Neural cell (in vitro differentiated cells): ENCODE data around the gene TAGAP. TPM values are rescaled to one million over a fixed set of nuclear protein-coding genes. Genes with fewer than 3 reads are reported as not detected.

ENCODE experiments used
- H2AFZ ChIP-seq: fragments of 200-600, 300-800 bp; sonication (generic), shearing (Covaris generic); 2 replicates; pipeline ENCODE4 v1.6.0; 2014; ENCODE audit warnings: low read depth, mild to moderate bottlenecking, antibody characterized with exemption, low read length, moderate library complexity
- H3F3A ChIP-seq: fragments of 200-600 bp; shearing (Covaris generic); 2 replicates; pipeline ENCODE4 v1.6.1; 2016; ENCODE audit warnings: mild to moderate bottlenecking, moderate library complexity, mixed read lengths, antibody characterized with exemption, low read length; ENCODE audit not compliant: insufficient read depth, poor library complexity, severe bottlenecking
- H3K27ac ChIP-seq: fragments of 200-600, 300-800 bp; sonication (generic), shearing (Covaris generic); 2 replicates; pipeline ENCODE4 v1.5.1; 2014; ENCODE audit warnings: mild to moderate bottlenecking, low read length, moderate library complexity
- H3K27me3 ChIP-seq: fragments of 300-800, 200-600 bp; sonication (generic), shearing (Covaris generic); 2 replicates; pipeline ENCODE4 v1.6.0; 2014; ENCODE audit warnings: mild to moderate bottlenecking, low read depth, low read length, moderate library complexity; ENCODE audit not compliant: insufficient read depth
- H3K36me3 ChIP-seq: fragments of 300-800, 200-600 bp; sonication (generic), shearing (Covaris generic); 2 replicates; pipeline ENCODE4 v1.5.1; 2014; ENCODE audit warnings: mild to moderate bottlenecking, antibody characterized with exemption, low read length, moderate library complexity; ENCODE audit not compliant: insufficient read depth
- H3K4me2 ChIP-seq: fragments of 300-800, 200-600 bp; sonication (generic), shearing (Covaris generic); 2 replicates; pipeline ENCODE4 v1.6.0; 2014; ENCODE audit warnings: mild to moderate bottlenecking, low read length
- H3K4me3 ChIP-seq: fragments of 300-800, 200-600 bp; sonication (generic), shearing (Covaris generic); 2 replicates; pipeline ENCODE4 v1.5.1; 2014; ENCODE audit warnings: mild to moderate bottlenecking, low read length, moderate library complexity
- H3K79me2 ChIP-seq: fragments of 200-600 bp; shearing (Covaris generic); replicated peaks from 2 replicates; pipeline ENCODE4 v1.6.0; 2014; ENCODE audit warnings: mild to moderate bottlenecking, low read length, moderate library complexity; ENCODE audit not compliant: insufficient read depth
- H3K9ac ChIP-seq: fragments of 300-800, 200-600 bp; sonication (generic), shearing (Covaris generic); 2 replicates; pipeline ENCODE4 v1.6.1; 2016; ENCODE audit warnings: mild to moderate bottlenecking, low read length, mixed read lengths
- H3K9me2 ChIP-seq: fragments of 200-600 bp; shearing (Covaris generic); 2 replicates; pipeline ENCODE4 v1.6.1; 2016; ENCODE audit warnings: mild to moderate bottlenecking, low read length, mixed read lengths; ENCODE audit not compliant: insufficient read depth
- H3K9me3 ChIP-seq: fragments of 200-600, 300-800 bp; sonication (generic), shearing (Covaris generic); 2 replicates; pipeline ENCODE4 v1.6.1; 2016; ENCODE audit warnings: mild to moderate bottlenecking, mixed run types, low read length, moderate library complexity, mixed read lengths
- H4K20me1 ChIP-seq: fragments of 200-600 bp; shearing (Covaris generic); 2 replicates; pipeline ENCODE4 v1.6.1; 2016; ENCODE audit warnings: mild to moderate bottlenecking, mixed run types; ENCODE audit not compliant: insufficient read depth
- EP300 ChIP-seq: fragments of 450-650 bp; conservative IDR thresholded peaks from 2 replicates; pipeline ENCODE4 v1.6.1; 2014; ENCODE audit warnings: antibody characterized with exemption, mild to moderate bottlenecking, moderate library complexity; ENCODE audit not compliant: poor library complexity, severe bottlenecking
- EZH2 ChIP-seq: fragments of 200-600, 300-800 bp; shearing (Covaris generic), sonication (generic); IDR thresholded peaks from 2 replicates; pipeline ENCODE4 v1.6.1; 2014; ENCODE audit warnings: antibody characterized with exemption, low read length, borderline replicate concordance, mild to moderate bottlenecking; ENCODE audit not compliant: insufficient read depth, poor library complexity, severe bottlenecking
- MXI1 ChIP-seq: fragments of 450-650 bp; conservative IDR thresholded peaks from 2 replicates; pipeline ENCODE4 v1.6.1; 2014; ENCODE audit warnings: antibody characterized with exemption, mild to moderate bottlenecking; ENCODE audit not compliant: poor library complexity, severe bottlenecking
- POLR2AphosphoS5 ChIP-seq: IDR thresholded peaks from 2 replicates; pipeline ENCODE4 v1.6.1; 2012
- RAD21 ChIP-seq: fragments of 450-650 bp; conservative IDR thresholded peaks from 2 replicates; pipeline ENCODE4 v1.6.1; 2014; ENCODE audit warnings: antibody characterized with exemption, mild to moderate bottlenecking, moderate library complexity
- SMC3 ChIP-seq: fragments of 450-650 bp; conservative IDR thresholded peaks from 2 replicates; pipeline ENCODE4 v1.6.1; 2014; ENCODE audit warnings: antibody characterized with exemption, mild to moderate bottlenecking, moderate library complexity; ENCODE audit not compliant: poor library complexity
- TAF1 ChIP-seq: IDR thresholded peaks from 2 replicates; pipeline ENCODE4 v1.6.1; 2012; ENCODE audit warnings: low read depth
- polyA plus RNA-seq: library from polyadenylated mRNA; depleted of rRNA; stranded (reverse); fragments of >200 nt; gene quantifications from 2 replicates; pipeline ENCODE4 v1.2.3, GENCODE V29; 2014
- TF ChIP-seq, protein P1 (sequence below): IDR thresholded peaks from 2 replicates; pipeline ENCODE4 v1.6.1; 2012; ENCODE audit warnings: borderline replicate concordance
- TF ChIP-seq, protein P2 (sequence below): fragments of 450-650 bp; IDR thresholded peaks from 2 replicates; pipeline ENCODE4 v1.5.1; 2014; ENCODE audit warnings: antibody characterized with exemption, mild to moderate bottlenecking, moderate library complexity; ENCODE audit not compliant: poor library complexity, severe bottlenecking

TAGAP gene
- polyA plus RNA-seq, 1 donor from 2014 or later, result not detected

DNA sequence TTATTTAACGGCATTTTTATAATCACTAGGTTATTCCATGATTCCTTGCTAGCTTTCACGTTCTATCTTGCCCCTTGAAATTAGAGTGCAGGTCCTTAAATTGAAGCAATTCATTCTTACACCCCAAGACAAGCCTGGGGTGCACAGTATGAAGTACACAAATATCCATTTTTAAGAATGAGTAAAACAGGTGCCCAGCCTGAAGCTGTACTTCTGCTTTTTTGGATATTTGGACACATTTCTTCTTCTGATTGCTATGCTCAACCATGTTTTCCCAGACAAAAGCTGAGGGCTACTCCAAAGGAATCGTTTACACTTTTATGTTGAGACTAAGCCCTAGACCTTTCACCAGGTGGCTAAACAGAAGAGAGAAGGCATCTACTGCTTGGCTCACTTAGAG lies 7.9 kb upstream of the TAGAP start:
- Histone ChIP-seq H3K27ac (no peak overlapping the region), H3K27me3 (no peaks in the 10 kb centered on the region), H4K20me1 (no peaks in the 10 kb centered on the region), H2AFZ (no peak overlapping the region), H3K79me2 (no peaks in the 10 kb centered on the region), H3K36me3 (no peaks in the 10 kb centered on the region), H3K9ac (no peak overlapping the region), H3K9me2 (no peaks in the 10 kb centered on the region), H3K4me3 (no peak overlapping the region), H3K4me2 (no peak overlapping the region), H3K9me3 (no peaks in the 10 kb centered on the region), H3F3A (no peaks in the 10 kb centered on the region)
- TF ChIP-seq, protein P1, sequence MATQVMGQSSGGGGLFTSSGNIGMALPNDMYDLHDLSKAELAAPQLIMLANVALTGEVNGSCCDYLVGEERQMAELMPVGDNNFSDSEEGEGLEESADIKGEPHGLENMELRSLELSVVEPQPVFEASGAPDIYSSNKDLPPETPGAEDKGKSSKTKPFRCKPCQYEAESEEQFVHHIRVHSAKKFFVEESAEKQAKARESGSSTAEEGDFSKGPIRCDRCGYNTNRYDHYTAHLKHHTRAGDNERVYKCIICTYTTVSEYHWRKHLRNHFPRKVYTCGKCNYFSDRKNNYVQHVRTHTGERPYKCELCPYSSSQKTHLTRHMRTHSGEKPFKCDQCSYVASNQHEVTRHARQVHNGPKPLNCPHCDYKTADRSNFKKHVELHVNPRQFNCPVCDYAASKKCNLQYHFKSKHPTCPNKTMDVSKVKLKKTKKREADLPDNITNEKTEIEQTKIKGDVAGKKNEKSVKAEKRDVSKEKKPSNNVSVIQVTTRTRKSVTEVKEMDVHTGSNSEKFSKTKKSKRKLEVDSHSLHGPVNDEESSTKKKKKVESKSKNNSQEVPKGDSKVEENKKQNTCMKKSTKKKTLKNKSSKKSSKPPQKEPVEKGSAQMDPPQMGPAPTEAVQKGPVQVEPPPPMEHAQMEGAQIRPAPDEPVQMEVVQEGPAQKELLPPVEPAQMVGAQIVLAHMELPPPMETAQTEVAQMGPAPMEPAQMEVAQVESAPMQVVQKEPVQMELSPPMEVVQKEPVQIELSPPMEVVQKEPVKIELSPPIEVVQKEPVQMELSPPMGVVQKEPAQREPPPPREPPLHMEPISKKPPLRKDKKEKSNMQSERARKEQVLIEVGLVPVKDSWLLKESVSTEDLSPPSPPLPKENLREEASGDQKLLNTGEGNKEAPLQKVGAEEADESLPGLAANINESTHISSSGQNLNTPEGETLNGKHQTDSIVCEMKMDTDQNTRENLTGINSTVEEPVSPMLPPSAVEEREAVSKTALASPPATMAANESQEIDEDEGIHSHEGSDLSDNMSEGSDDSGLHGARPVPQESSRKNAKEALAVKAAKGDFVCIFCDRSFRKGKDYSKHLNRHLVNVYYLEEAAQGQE, result no peak
- no peak for TF ChIP-seq EP300
- TF ChIP-seq RAD21, result no peak
- TF ChIP-seq, protein P2, sequence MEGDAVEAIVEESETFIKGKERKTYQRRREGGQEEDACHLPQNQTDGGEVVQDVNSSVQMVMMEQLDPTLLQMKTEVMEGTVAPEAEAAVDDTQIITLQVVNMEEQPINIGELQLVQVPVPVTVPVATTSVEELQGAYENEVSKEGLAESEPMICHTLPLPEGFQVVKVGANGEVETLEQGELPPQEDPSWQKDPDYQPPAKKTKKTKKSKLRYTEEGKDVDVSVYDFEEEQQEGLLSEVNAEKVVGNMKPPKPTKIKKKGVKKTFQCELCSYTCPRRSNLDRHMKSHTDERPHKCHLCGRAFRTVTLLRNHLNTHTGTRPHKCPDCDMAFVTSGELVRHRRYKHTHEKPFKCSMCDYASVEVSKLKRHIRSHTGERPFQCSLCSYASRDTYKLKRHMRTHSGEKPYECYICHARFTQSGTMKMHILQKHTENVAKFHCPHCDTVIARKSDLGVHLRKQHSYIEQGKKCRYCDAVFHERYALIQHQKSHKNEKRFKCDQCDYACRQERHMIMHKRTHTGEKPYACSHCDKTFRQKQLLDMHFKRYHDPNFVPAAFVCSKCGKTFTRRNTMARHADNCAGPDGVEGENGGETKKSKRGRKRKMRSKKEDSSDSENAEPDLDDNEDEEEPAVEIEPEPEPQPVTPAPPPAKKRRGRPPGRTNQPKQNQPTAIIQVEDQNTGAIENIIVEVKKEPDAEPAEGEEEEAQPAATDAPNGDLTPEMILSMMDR, result no peak
- no peak for TF ChIP-seq POLR2AphosphoS5
- TF ChIP-seq SMC3, result no peak
- TF ChIP-seq MXI1, result no peak
- no peak for TF ChIP-seq TAF1
- TF ChIP-seq EZH2, result no peak

DNA sequence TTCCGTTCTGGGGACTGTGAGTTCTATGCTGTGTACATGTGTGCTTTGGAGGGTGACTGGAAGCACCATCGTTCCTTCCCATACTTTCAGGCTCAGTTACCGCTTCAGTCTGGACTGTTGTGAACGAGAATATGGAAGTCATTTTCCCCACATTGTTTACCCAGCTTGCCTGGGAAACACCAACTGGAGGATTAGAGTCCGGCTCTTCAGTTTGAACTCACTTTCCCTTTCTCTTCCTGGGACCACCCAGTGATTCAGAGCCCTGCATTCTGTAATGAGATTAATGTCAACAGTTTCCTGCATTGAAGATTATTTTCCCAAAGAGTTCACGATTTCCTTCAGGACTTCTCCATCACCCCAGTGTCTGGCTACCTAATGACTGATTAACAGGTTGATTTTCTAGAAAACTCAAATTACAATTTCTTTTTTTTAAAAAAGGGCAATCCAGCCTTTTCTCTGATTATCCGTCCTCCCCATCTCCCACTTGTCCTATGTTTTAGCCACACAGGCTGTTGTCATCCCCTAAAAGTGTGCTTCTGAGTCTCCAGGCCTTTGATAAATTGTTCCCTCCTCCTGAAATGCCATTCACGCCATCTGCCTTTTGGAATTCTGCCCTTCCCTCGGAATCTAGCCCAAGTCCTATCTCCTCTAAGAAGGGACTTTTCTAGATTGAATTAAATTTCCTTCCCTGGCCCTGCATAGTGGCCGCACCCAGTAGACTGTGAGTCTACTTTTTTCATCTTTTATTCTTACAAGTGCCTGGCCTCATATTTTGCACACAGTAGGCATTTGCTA lies 3.3 kb upstream of the TAGAP start:
- no peak overlapping the region for H2AFZ ChIP-seq
- H3F3A ChIP-seq, result no peaks in the 10 kb centered on the region
- H3K4me2 ChIP-seq, result no peak overlapping the region
- H3K27ac ChIP-seq, result no peak overlapping the region
- no peak overlapping the region for H3K9ac ChIP-seq
- no peaks in the 10 kb centered on the region for H3K27me3 ChIP-seq
- H3K79me2 ChIP-seq, result no peaks in the 10 kb centered on the region
- TF ChIP-seq SMC3 (no peak), MXI1 (no peak), RAD21 (no peak), EZH2 (no peak), POLR2AphosphoS5 (no peak), EP300 (no peak), TAF1 (no peak)
- TF ChIP-seq, protein P1, result no peak
- TF ChIP-seq, protein P2, result no peak
- no peaks in the 10 kb centered on the region for H4K20me1 ChIP-seq
- H3K9me3 ChIP-seq, result no peaks in the 10 kb centered on the region
- no peaks in the 10 kb centered on the region for H3K9me2 ChIP-seq
- no peak overlapping the region for H3K4me3 ChIP-seq
- H3K36me3 ChIP-seq, result no peaks in the 10 kb centered on the region
